Mesodermal cell (in vitro differentiated cells): Measurements from ENCODE around the gene SRPX.

Experiments
- H3K27ac ChIP-seq: 2 replicates; pipeline ENCODE4 v1.7.0; 2013; ENCODE audit warnings: mild to moderate bottlenecking, low read depth, low read length, moderate library complexity; ENCODE audit not compliant: severe bottlenecking
- H3K36me3 ChIP-seq: 2 replicates; pipeline ENCODE4 v1.7.1; 2013; ENCODE audit warnings: mild to moderate bottlenecking, low read length, moderate library complexity; ENCODE audit not compliant: control insufficient read depth, insufficient read depth
- H3K4me1 ChIP-seq: one replicate; pipeline ENCODE4 v1.7.1; 2013; ENCODE audit warnings: mild to moderate bottlenecking, low read length; ENCODE audit not compliant: insufficient read depth, control insufficient read depth, poor library complexity, severe bottlenecking
- H3K4me3 ChIP-seq: 2 replicates; pipeline ENCODE4 v1.7.0; 2013; ENCODE audit warnings: low read length, control low read depth, mild to moderate bottlenecking; ENCODE audit not compliant: insufficient read depth, poor library complexity, severe bottlenecking; ENCODE audit errors: extremely low read depth
- H3K9me3 ChIP-seq: 2 replicates; pipeline ENCODE4 v1.7.1; 2013; ENCODE audit warnings: mild to moderate bottlenecking, low read length, moderate library complexity; ENCODE audit not compliant: control insufficient read depth
- WGBS, 2 experiments: methylation state at CpG; one replicate each; pipeline ENCODE4 v1.1.5; 2013; ENCODE audit warnings: missing lambda C conversion rate in 2 of 2; ENCODE audit not compliant: insufficient coverage in 2 of 2; 5-methylcytosine and 5-hydroxymethylcytosine counted together

SRPX gene

DNA sequence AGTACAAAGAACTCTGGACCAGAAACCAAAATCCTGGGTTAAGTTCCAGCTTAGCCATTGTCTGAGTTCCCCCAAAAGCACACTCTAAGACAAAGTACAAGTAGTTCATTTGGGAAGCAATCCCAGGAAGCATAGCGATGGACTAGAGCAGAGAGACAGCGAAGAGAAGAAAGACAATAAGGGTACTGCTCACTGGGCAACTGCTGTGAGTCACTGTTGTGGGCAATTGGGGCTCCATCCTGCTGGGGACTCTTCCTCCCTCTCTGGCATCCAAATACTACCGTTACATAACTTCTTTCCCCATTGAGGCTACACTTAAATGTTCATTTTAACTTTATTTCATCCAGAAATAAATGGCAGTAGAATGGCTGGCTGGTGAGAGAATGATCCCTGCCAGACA lies 14.1 kb downstream of the SRPX start:
- no peak overlapping the region for H3K4me3 ChIP-seq
- H3K4me1 ChIP-seq: peaks cover 4% of the 10 kb centered on the region
- WGBS, 2 experiments: 92 to 100% methylated on average over 2 of the region's 3 CpGs
- no peak overlapping the region for H3K27ac ChIP-seq
- no peaks in the 10 kb centered on the region for H3K9me3 ChIP-seq
- no peaks in the 10 kb centered on the region for H3K36me3 ChIP-seq

DNA sequence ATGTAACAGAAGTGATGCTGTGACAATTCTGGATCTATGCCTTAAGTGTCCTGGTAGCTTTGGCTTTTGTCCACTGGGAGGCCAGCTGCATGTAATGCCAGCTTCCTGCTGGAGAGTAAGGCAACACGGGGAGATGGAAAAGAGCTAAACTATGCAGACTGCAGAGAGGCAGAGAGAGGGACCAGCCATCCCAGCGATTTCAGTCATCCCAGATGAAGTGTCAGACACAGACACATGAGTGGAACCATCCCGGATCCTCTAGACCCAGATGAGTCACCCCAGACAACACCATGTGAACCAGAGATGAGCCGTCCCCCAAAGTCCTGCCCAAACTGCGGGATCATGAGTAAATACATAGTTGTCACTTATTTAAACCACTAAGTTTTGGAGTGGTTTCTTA lies 14.6 kb downstream of the SRPX start:
- Histone ChIP-seq H3K27ac (no peak overlapping the region), H3K4me1 (peaks cover 4% of the 10 kb centered on the region), H3K36me3 (no peaks in the 10 kb centered on the region), H3K4me3 (no peak overlapping the region), H3K9me3 (no peaks in the 10 kb centered on the region)
- 80% methylated on average over 1 of the region's 5 CpGs; no CpG with 5 or more reads in 1 of the 2 experiments for WGBS, 2 experiments

DNA sequence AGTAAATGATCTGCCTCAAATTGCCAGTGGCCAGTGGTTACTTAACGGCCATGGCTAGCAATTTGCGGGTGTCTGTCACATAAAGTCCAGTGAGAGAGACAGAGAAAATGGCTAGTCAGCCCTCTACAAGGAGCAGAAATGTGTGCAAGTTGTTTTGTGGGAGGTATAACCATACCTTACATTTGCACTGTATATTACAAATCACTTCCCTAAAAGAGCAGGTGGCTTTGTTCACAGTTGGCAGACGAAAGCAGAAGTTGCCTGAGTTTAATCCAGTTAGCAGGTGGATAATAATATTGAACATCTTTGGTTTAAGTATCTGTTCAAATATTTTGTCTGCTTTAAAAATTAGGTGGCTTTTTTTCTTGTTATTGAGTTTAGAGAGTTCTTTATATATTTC lies 15.6 kb downstream of the SRPX start:
- no peaks in the 10 kb centered on the region for H3K36me3 ChIP-seq
- no peak overlapping the region for H3K4me3 ChIP-seq
- WGBS, 2 experiments: 92% methylated on average over 2 of the region's 3 CpGs; no CpG with 5 or more reads in 1 of the 2 experiments
- peaks cover 4% of the 10 kb centered on the region for H3K4me1 ChIP-seq
- H3K27ac ChIP-seq: no peak overlapping the region
- H3K9me3 ChIP-seq: no peaks in the 10 kb centered on the region

DNA sequence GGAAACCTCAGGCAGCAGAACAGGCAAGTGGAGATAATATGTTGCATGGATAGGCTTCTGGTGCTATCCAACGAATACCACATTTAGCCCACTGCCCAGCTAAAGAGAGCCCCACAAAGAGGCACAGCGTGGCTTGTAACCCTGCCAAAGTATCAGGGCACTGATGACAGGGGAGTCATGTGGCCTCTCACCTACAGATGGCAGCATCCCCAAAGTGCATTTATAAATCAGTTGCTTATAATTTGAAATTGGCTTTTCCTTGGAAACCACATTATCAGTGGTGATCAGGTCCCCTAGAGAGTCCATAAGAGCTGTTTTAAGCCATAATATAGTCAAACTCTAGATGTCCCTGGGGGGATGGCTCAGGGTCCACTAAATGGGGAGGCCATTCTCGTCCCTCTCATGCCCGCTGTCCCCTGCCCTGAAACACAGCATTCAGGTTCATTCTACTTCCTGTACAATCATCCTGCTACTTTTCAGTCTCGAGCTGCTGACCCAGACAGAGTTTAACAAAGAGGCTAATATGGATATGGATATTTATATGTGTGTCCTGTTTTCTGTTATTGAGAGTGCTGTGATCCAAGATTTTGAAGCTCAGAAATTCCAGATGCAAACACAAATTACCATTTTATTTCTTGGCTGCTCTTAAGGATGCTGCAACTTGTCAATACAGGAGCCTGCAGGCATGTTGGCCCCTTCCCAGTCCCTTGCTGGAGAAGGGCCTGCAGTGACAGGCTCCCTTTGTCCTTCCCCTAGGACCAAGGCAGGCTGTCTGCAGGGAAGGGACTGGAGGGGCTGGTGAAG lies 28.5 kb downstream of the SRPX start:
- 80% methylated on average over 1 of the region's 5 CpGs; no CpG with 5 or more reads in 1 of the 2 experiments for WGBS, 2 experiments
- Histone ChIP-seq H3K4me3 (no peak overlapping the region), H3K27ac (no peak overlapping the region)

DNA sequence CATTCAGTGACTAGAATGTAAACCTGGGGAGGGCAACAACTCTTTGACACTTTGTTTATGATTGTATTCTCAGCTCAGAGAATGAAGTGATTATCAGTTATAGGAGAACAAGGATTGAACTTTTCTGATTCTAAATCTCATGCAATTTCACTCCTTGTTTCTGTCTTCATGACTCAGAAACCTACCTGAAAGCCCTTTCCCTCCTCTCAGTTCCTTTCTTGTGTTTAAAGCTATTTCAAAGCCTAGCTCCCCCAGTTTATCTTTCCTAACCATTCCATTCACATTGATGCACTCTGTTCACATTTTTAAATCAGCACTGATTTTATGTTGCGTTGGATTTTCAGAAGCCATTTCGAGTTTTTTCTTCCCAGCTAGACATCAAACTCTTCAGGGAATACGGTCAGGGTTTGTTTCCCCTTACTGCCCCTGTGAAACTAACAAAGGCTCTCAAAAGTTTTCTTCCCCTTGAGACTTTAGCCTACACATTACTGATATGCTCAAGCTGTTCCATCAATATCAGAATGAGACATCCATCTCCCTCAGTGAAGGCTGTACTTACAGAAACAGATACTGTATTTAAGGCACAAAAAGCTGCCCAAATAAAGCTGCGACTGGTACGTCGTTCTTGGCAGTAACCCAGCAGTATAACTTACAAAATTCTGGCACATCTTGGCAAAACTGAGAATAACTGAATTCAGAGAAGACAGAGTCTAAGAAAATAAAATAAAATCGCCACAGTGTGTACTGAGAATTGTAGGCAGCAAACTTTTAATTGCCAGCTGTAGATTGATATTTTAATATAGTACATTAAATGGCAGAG lies 31.0 kb downstream of the SRPX start:
- Histone ChIP-seq H3K9me3 (no peaks in the 10 kb centered on the region), H3K4me1 (no peaks in the 10 kb centered on the region), H3K36me3 (no peaks in the 10 kb centered on the region), H3K4me3 (no peak overlapping the region), H3K27ac (no peak overlapping the region)
- WGBS, 2 experiments: 91 to 92% methylated on average over 2 to 3 of the region's 7 CpGs

More for the DNA sequence above, 28.5 kb downstream of the SRPX start:
- Histone ChIP-seq H3K36me3 (no peaks in the 10 kb centered on the region), H3K9me3 (no peaks in the 10 kb centered on the region), H3K4me1 (no peaks in the 10 kb centered on the region)

DNA sequence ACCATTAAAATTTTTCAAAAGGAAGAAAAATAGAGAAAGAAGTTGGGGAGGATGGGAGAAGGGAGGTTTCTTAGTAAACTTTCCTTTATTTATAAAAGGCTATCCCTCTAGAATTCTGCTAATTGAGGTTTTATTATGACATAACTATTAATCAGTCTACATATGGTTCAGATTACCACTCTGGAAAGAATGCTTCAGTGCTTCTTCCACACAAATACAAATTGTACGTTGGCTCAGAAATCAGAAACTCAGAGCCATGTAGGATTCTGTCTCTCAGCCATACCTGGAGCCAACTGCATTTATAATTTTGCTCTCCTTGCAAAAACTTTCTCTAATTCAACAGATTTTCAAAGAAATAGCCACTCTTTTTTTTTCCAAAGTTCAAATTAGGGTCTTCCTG lies 37.1 kb downstream of the SRPX start:
- 90% methylated on average over 1 of the region's 1 CpG; no CpG with 5 or more reads in 1 of the 2 experiments for WGBS, 2 experiments
- Histone ChIP-seq H3K4me1 (peaks cover under 1% of the 10 kb centered on the region), H3K9me3 (no peaks in the 10 kb centered on the region), H3K27ac (no peak overlapping the region), H3K36me3 (no peaks in the 10 kb centered on the region), H3K4me3 (no peak overlapping the region)

GRCh38 chrX:38181357-38181756 lies 39.3 kb downstream of the SRPX start:
- no peak overlapping the region for H3K27ac ChIP-seq
- H3K36me3 ChIP-seq: no peaks in the 10 kb centered on the region
- H3K9me3 ChIP-seq: no peaks in the 10 kb centered on the region
- WGBS, 2 experiments: no CpG with 5 or more reads among the region's 2 CpGs
- no peak overlapping the region for H3K4me3 ChIP-seq
- H3K4me1 ChIP-seq: peaks cover 4% of the 10 kb centered on the region

- 57% methylated on average over 1 of the region's 2 CpGs; no CpG with 5 or more reads in 1 of the 2 experiments for WGBS, 2 experiments
- Histone ChIP-seq H3K9me3 (no peaks in the 10 kb centered on the region), H3K4me3 (no peak overlapping the region), H3K36me3 (no peaks in the 10 kb centered on the region), H3K27ac (no peak overlapping the region), H3K4me1 (peaks cover 4% of the 10 kb centered on the region)
These were observed 42.3 kb downstream of the SRPX start for GRCh38 chrX:38178396-38178795.

DNA sequence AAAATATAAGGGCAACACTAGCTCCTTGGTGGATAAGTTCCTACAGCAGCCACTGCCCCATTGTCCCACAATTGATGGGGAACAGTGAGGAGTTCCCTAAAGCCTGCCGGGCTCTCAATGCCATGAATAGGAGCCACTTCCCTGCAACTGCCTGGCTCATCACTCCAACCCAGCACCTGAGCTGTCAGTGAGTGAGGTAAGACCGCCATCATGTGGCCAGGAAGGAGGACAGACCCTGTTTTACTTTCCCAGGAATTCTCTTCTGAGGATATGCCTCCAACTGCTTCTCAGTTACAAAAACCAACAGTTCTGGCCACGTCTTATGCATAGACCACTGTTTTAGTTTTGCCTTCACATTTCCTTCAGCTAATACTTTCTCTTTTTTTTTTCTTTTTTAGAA lies 45.5 kb downstream of the SRPX start:
- no peak overlapping the region for H3K4me3 ChIP-seq
- no peak overlapping the region for H3K27ac ChIP-seq
- no peaks in the 10 kb centered on the region for H3K9me3 ChIP-seq
- H3K36me3 ChIP-seq: no peaks in the 10 kb centered on the region
- peaks cover 4% of the 10 kb centered on the region for H3K4me1 ChIP-seq
- 0% methylated on average over 1 of the region's 3 CpGs; no CpG with 5 or more reads in 1 of the 2 experiments for WGBS, 2 experiments

DNA sequence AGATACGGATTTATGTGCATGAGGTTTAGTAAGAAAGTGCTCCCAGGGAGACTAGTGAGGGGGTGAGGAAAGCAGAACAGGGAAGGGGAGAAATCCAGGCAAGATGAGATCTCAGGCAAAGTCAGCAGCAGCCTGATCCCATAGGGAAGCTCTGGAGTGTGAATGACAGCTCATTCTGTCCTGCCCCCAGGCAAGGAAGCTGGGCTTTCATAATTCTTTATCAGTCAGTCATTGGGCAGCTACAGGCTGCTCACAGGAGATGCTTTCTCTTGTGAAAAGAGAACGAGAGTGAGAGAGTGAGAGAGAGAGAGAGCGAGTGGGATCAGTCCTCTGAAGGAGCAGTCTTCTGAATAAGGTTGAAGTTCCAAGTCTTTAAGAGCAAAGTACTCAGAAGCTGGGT lies 48.1 kb downstream of the SRPX start:
- Histone ChIP-seq H3K4me1 (no peaks in the 10 kb centered on the region), H3K36me3 (peaks cover 3% of the 10 kb centered on the region), H3K27ac (no peak overlapping the region), H3K4me3 (no peak overlapping the region), H3K9me3 (no peaks in the 10 kb centered on the region)
- WGBS, 2 experiments: 100% methylated on average over 1 of the region's 3 CpGs; no CpG with 5 or more reads in 1 of the 2 experiments
